Upper lobe of left lung (tissue), 4 donors: ENCODE results near the gene ZNF519.
"Not testable (repeated sequence)": the region's sequence is repeated elsewhere in the genome, so short reads cannot be mapped to it uniquely, and the experiment has no call there.

Experiments
- CTCF ChIP-seq, 6 experiments: fragments of 450-650 bp in 4 of 6; fragments of 200-600 bp in 2 of 6; sonication (generic) in 2 of 6; IDR thresholded peaks; one replicate each; pipeline ENCODE4 v1.5.1; 2016 to 2019; ENCODE audit warnings: antibody characterized with exemption in 6 of 6
- POLR2AphosphoS5 ChIP-seq, 2 donors: sonication (generic); formaldehyde crosslinking; IDR thresholded peaks; one replicate each; pipeline ENCODE4 v1.5.1; 2017; ENCODE audit warnings: antibody characterized with exemption in 2 of 2

GRCh38 chr18:14162915-14163314 is 30.7 kb upstream of the ZNF519 start:
- not testable (repeated sequence) for TF ChIP-seq CTCF, POLR2AphosphoS5 (IDR thresholded peaks at IDR 0.05)
